ENCODE data around the gene RPL26.

DNA sequence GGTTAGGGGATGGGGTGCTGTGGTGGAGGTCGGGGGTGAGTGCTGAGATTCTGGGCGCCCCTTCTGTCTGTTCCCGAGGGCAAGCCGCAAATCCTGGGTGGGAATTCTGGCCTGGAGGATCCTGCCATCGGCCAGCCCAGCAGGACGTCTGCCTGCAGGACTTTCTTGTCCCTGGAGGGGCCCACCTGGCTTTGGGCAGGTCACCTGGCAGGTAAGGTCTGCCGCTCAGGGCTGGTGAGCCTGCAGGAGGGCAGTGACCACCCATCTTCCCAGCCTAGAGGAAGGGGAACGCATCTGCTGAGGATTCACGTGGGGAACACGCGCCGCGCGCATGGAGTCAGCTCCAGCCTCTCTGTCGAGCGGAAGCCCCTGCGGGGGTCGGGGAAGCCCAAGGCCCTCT lies 9.3 kb upstream of the RPL26 start:
- TF ChIP-seq, protein P1, sequence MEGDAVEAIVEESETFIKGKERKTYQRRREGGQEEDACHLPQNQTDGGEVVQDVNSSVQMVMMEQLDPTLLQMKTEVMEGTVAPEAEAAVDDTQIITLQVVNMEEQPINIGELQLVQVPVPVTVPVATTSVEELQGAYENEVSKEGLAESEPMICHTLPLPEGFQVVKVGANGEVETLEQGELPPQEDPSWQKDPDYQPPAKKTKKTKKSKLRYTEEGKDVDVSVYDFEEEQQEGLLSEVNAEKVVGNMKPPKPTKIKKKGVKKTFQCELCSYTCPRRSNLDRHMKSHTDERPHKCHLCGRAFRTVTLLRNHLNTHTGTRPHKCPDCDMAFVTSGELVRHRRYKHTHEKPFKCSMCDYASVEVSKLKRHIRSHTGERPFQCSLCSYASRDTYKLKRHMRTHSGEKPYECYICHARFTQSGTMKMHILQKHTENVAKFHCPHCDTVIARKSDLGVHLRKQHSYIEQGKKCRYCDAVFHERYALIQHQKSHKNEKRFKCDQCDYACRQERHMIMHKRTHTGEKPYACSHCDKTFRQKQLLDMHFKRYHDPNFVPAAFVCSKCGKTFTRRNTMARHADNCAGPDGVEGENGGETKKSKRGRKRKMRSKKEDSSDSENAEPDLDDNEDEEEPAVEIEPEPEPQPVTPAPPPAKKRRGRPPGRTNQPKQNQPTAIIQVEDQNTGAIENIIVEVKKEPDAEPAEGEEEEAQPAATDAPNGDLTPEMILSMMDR (IDR thresholded peaks at IDR 0.05) = no peak
- no peak for TF ChIP-seq POLR2AphosphoS5 (IDR thresholded peaks at IDR 0.05)
- no peak for TF ChIP-seq POLR2A (IDR thresholded peaks at IDR 0.05)
